NCI-H128 (cell line): ENCODE measurements around the gene ZCCHC8.
A peak's percentile ranks its signal among the peaks of the same experiment; 100 is the strongest.
"Not testable (repeated sequence)": the region's sequence is repeated elsewhere in the genome, so short reads cannot be mapped to it uniquely, and the experiment has no call there.

Experiments
- DNase-seq: peaks from one replicate; lab custom pipeline; 2025; ENCODE audit not compliant: unreplicated experiment; lab: John Stamatoyannopoulos, UW

ZCCHC8 gene

GRCh38 chr12:122513028-122513427 is 12.3 kb upstream of the ZCCHC8 start:
- DNase-seq: not testable (repeated sequence)

- DNase-seq: no peak
Measured at GRCh38 chr12:122508163-122508562, 7.4 kb upstream of the ZCCHC8 start.

GRCh38 chr12:122506393-122506938 is 5.7 kb upstream of the ZCCHC8 start:
- DNase-seq: no peak

- no peak for DNase-seq
Measured at GRCh38 chr12:122505419-122506051, 4.8 kb upstream of the ZCCHC8 start.

GRCh38 chr12:122503783-122504590 is 3.3 kb upstream of the ZCCHC8 start:
- DNase-seq: no peak

- DNase-seq: no peak
Measured at GRCh38 chr12:122503147-122503751, 2.5 kb upstream of the ZCCHC8 start.

GRCh38 chr12:122501489-122501989 is 807 bp upstream of the ZCCHC8 start:
- no peak for DNase-seq

GRCh38 chr12:122499991-122500684 is 594 bp downstream of the ZCCHC8 start:
- DNase-seq: peak; percentile 14

GRCh38 chr12:122495258-122495657 is 5.5 kb downstream of the ZCCHC8 start:
- DNase-seq: no peak

GRCh38 chr12:122493222-122493621 is 7.5 kb downstream of the ZCCHC8 start:
- DNase-seq: not testable (repeated sequence)

- no peak for DNase-seq
Measured at GRCh38 chr12:122491991-122492390, 8.7 kb downstream of the ZCCHC8 start.

- no peak for DNase-seq
Measured at GRCh38 chr12:122489038-122489437, 11.7 kb downstream of the ZCCHC8 start.

- DNase-seq: not testable (repeated sequence)
Measured at GRCh38 chr12:122487807-122488206, 12.9 kb downstream of the ZCCHC8 start.

- no peak for DNase-seq
Measured at GRCh38 chr12:122486805-122487426, 13.8 kb downstream of the ZCCHC8 start.

- not testable (repeated sequence) for DNase-seq
Measured at GRCh38 chr12:122486360-122486759, 14.4 kb downstream of the ZCCHC8 start.

GRCh38 chr12:122484385-122484784 is 16.3 kb downstream of the ZCCHC8 start:
- DNase-seq: not testable (repeated sequence)

- no peak for DNase-seq
Measured at GRCh38 chr12:122483969-122484368, 16.8 kb downstream of the ZCCHC8 start.

- DNase-seq: no peak
Measured at GRCh38 chr12:122481861-122482260, 18.9 kb downstream of the ZCCHC8 start.

- DNase-seq: no peak
Measured at GRCh38 chr12:122480753-122481152, 20.0 kb downstream of the ZCCHC8 start.

GRCh38 chr12:122474324-122474716 is 26.4 kb downstream of the ZCCHC8 start:
- no peak for DNase-seq
